H9 (cell line): ENCODE data around the gene GLB1L2. TPM values are rescaled to one million over a fixed set of nuclear protein-coding genes. Genes with fewer than 3 reads are reported as not detected.

Experiments
- DNase-seq: peaks from one replicate; pipeline ENCODE4 v3.0.0-alpha.2; 2017
- H2AFZ ChIP-seq: one replicate; pipeline ENCODE4 v1.6.1; 2013; ENCODE audit warnings: mild to moderate bottlenecking, low read length, control low read depth, moderate library complexity
- H2AK5ac ChIP-seq: 2 replicates; pipeline ENCODE4 v1.6.1; 2013; ENCODE audit warnings: low read length, control low read depth, mixed read lengths; ENCODE audit not compliant: insufficient read length
- H2BK120ac ChIP-seq: one replicate; pipeline ENCODE4 v1.6.1; 2013; ENCODE audit warnings: low read depth, mild to moderate bottlenecking, low read length, control low read depth, inconsistent platforms; ENCODE audit not compliant: poor library complexity, severe bottlenecking
- H2BK12ac ChIP-seq: 2 replicates; pipeline ENCODE4 v1.6.1; 2013; ENCODE audit warnings: low read length, control low read depth, mixed read lengths, low read depth; ENCODE audit not compliant: insufficient read length
- H2BK15ac ChIP-seq: 2 replicates; pipeline ENCODE4 v1.6.1; 2013; ENCODE audit warnings: low read depth, low read length, control low read depth
- H2BK20ac ChIP-seq: one replicate; pipeline ENCODE4 v1.6.1; 2013; ENCODE audit warnings: low read depth, mild to moderate bottlenecking, low read length, control low read depth, inconsistent platforms; ENCODE audit not compliant: poor library complexity, severe bottlenecking
- H2BK5ac ChIP-seq: 2 replicates; pipeline ENCODE4 v1.6.1; 2013; ENCODE audit warnings: low read length, control low read depth, mixed read lengths; ENCODE audit not compliant: insufficient read length
- H3K14ac ChIP-seq: 2 replicates; pipeline ENCODE4 v1.6.1; 2013; ENCODE audit warnings: low read length, control low read depth; ENCODE audit not compliant: insufficient read depth
- H3K18ac ChIP-seq: 2 replicates; pipeline ENCODE4 v1.6.1; 2013; ENCODE audit warnings: low read depth, mild to moderate bottlenecking, mixed read lengths, low read length, control low read depth; ENCODE audit not compliant: insufficient read length
- H3K23ac ChIP-seq: 2 replicates; pipeline ENCODE4 v1.6.1; 2013; ENCODE audit warnings: low read length, control low read depth, mixed read lengths, low read depth; ENCODE audit not compliant: insufficient read length
- H3K23me2 ChIP-seq: 2 replicates; pipeline ENCODE4 v1.6.1; 2013; ENCODE audit warnings: low read depth, mild to moderate bottlenecking, mixed read lengths, low read length, control low read depth; ENCODE audit not compliant: insufficient read length, poor library complexity, severe bottlenecking
- H3K27ac ChIP-seq: 2 replicates; pipeline ENCODE4 v1.5.1; 2013; ENCODE audit warnings: low read length, control low read depth, mixed read lengths, low read depth; ENCODE audit not compliant: insufficient read length
- H3K27me3 ChIP-seq: 2 replicates; pipeline ENCODE4 v1.6.1; 2013; ENCODE audit warnings: low read length, control low read depth, inconsistent platforms; ENCODE audit not compliant: insufficient read depth
- H3K4ac ChIP-seq: 2 replicates; pipeline ENCODE4 v1.6.1; 2013; ENCODE audit warnings: low read depth, mild to moderate bottlenecking, control low read depth, inconsistent platforms, low read length, moderate library complexity
- H3K4me1 ChIP-seq: 2 replicates; pipeline ENCODE4 v1.6.1; 2013; ENCODE audit warnings: low read length, control low read depth, inconsistent platforms; ENCODE audit not compliant: insufficient read depth
- H3K4me2 ChIP-seq: 2 replicates; pipeline ENCODE4 v1.6.1; 2013; ENCODE audit warnings: low read length, control low read depth, mixed read lengths; ENCODE audit not compliant: insufficient read length, insufficient read depth
- H3K56ac ChIP-seq: 2 replicates; pipeline ENCODE4 v1.6.1; 2013; ENCODE audit warnings: low read depth, mild to moderate bottlenecking, mixed read lengths, low read length, control low read depth; ENCODE audit not compliant: insufficient read length
- H3K79me1 ChIP-seq: 2 replicates; pipeline ENCODE4 v1.6.1; 2013; ENCODE audit warnings: low read depth, mild to moderate bottlenecking, moderate library complexity, low read length, control low read depth, inconsistent platforms; ENCODE audit not compliant: insufficient read depth, poor library complexity, severe bottlenecking
- H3K79me2 ChIP-seq: 2 replicates; pipeline ENCODE4 v1.6.1; 2013; ENCODE audit warnings: low read length, control low read depth, inconsistent platforms; ENCODE audit not compliant: insufficient read depth
- H3K9ac ChIP-seq: 2 replicates; pipeline ENCODE4 v1.6.1; 2013; ENCODE audit warnings: low read length, control low read depth, mixed read lengths; ENCODE audit not compliant: insufficient read length; ENCODE audit errors: extremely low read depth
- H3K9me3 ChIP-seq: one replicate; pipeline ENCODE4 v1.6.1; 2013; ENCODE audit warnings: low read depth, low read length, inconsistent platforms; ENCODE audit not compliant: control insufficient read depth
- H3T11ph ChIP-seq: one replicate; pipeline ENCODE4 v1.6.1; 2013; ENCODE audit warnings: mild to moderate bottlenecking, low read length, control low read depth, inconsistent platforms
- H4K20me1 ChIP-seq: one replicate; pipeline ENCODE4 v1.6.1; 2013; ENCODE audit not compliant: control insufficient read depth, insufficient read length, insufficient read depth
- H4K5ac ChIP-seq: 2 replicates; pipeline ENCODE4 v1.6.1; 2013; ENCODE audit warnings: low read depth, mild to moderate bottlenecking, mixed read lengths, low read length, control low read depth; ENCODE audit not compliant: insufficient read length
- H4K8ac ChIP-seq: replicated peaks from 2 replicates; pipeline ENCODE4 v1.6.1; 2013; ENCODE audit warnings: low read length, control low read depth, mixed read lengths, low read depth; ENCODE audit not compliant: insufficient read length
- H4K91ac ChIP-seq: 2 replicates; pipeline ENCODE4 v1.6.1; 2013; ENCODE audit warnings: low read depth, mild to moderate bottlenecking, moderate library complexity, mixed read lengths, low read length, control low read depth; ENCODE audit not compliant: insufficient read length
- H3K27ac Mint-ChIP-seq, 3 experiments: 2 replicates in 2 of 3; 3 replicates in 1 of 3; pipeline ENCODE4 v1.8.0; 2020 to 2021; ENCODE audit warnings: mixed read lengths in 3 of 3, mild to moderate bottlenecking in 1 of 3, moderate library complexity in 1 of 3
- H3K27me3 Mint-ChIP-seq: 2 replicates; pipeline ENCODE4 v1.8.0; 2021; ENCODE audit warnings: low read depth, mild to moderate bottlenecking, moderate library complexity, mixed read lengths
- H3K36me3 Mint-ChIP-seq, 3 experiments: 2 replicates in 2 of 3; 3 replicates in 1 of 3; pipeline ENCODE4 v1.8.0; 2020 to 2021; ENCODE audit warnings: low read depth in 3 of 3, mixed read lengths in 3 of 3; ENCODE audit not compliant: insufficient read depth in 1 of 3
- H3K4me1 Mint-ChIP-seq, 2 experiments: 2 replicates each; pipeline ENCODE4 v1.8.0; 2020; ENCODE audit warnings: mixed read lengths in 2 of 2
- H3K4me3 Mint-ChIP-seq, 2 experiments: 2 replicates in 1 of 2; 3 replicates in 1 of 2; pipeline ENCODE4 v1.8.0; 2020 to 2021; ENCODE audit warnings: mild to moderate bottlenecking in 2 of 2, mixed read lengths in 2 of 2, moderate library complexity in 1 of 2
- H3K9me3 Mint-ChIP-seq, 2 experiments: 2 replicates in 1 of 2; 3 replicates in 1 of 2; pipeline ENCODE4 v1.8.0; 2020; ENCODE audit warnings: mild to moderate bottlenecking in 2 of 2, mixed read lengths in 2 of 2, moderate library complexity in 1 of 2
- WGBS: extraction: QIAGEN DNeasy Blood & Tissue Kit; methylation state at CpG from one replicate; pipeline ENCODE4 v1.1.7; 2013; ENCODE audit warnings: missing lambda C conversion rate, low lambda C conversion rate, mixed read lengths; ENCODE audit not compliant: insufficient read length; ENCODE audit errors: extremely low coverage; 5-methylcytosine and 5-hydroxymethylcytosine counted together
- total RNA-seq: library from RNA; stranded (reverse); gene quantifications from 2 replicates; pipeline ENCODE4 v1.2.1, GENCODE V29; 2021
- TF ChIP-seq, protein P1 (sequence below): fragments of 200-600 bp; sonication (generic); conservative IDR thresholded peaks from 3 replicates; pipeline ENCODE4 v1.8.0; 2021; ENCODE audit warnings: antibody characterized with exemption, mild to moderate bottlenecking

The GLB1L2 gene
- total RNA-seq, 1 experiment from 2014 or later = 2.4 TPM

DNA sequence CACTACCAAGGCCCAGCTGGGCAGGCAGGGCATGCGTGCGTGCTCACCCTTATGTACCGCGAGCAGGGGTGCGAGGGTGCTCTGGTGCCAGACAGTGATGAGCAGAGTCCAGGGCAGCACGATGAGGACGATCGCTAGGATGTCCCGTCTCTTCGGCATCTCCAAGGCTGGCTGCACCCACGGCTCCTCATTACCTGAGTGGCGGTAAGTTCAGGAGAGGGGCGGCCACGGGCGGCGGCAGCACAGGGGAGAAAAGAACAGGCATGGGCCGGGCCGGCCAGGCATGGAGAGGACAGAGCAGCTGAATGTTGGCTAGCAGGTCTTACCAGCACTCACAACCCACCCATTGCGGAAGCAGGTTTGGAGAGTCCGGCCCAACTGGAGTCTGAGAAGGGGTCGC lies 55.7 kb downstream of the GLB1L2 start:
- no peak overlapping the region for H2BK12ac ChIP-seq
- H2BK15ac ChIP-seq = no peak overlapping the region
- H3K27me3 Mint-ChIP-seq = no peaks in the 10 kb centered on the region
- no peaks in the 10 kb centered on the region for H3K79me1 ChIP-seq
- no peaks in the 10 kb centered on the region for H3K4me1 ChIP-seq
- H3K14ac ChIP-seq = no peak overlapping the region
- H3K9me3 Mint-ChIP-seq = no peaks in the 10 kb centered on the region; a peak in 1 of 5 replicates
- H3K4me3 Mint-ChIP-seq = no peak overlapping the region
- TF ChIP-seq, protein P1, sequence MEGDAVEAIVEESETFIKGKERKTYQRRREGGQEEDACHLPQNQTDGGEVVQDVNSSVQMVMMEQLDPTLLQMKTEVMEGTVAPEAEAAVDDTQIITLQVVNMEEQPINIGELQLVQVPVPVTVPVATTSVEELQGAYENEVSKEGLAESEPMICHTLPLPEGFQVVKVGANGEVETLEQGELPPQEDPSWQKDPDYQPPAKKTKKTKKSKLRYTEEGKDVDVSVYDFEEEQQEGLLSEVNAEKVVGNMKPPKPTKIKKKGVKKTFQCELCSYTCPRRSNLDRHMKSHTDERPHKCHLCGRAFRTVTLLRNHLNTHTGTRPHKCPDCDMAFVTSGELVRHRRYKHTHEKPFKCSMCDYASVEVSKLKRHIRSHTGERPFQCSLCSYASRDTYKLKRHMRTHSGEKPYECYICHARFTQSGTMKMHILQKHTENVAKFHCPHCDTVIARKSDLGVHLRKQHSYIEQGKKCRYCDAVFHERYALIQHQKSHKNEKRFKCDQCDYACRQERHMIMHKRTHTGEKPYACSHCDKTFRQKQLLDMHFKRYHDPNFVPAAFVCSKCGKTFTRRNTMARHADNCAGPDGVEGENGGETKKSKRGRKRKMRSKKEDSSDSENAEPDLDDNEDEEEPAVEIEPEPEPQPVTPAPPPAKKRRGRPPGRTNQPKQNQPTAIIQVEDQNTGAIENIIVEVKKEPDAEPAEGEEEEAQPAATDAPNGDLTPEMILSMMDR = no peak
- H3K36me3 Mint-ChIP-seq = peaks cover 4 to 16% (median 8%) of the 10 kb centered on the region in 3 experiments; a peak in 5 of 7 replicates
- H3K23me2 ChIP-seq = no peaks in the 10 kb centered on the region
- no peaks in the 10 kb centered on the region for H3K9me3 ChIP-seq
- no peak overlapping the region for H2AFZ ChIP-seq
- H4K20me1 ChIP-seq = no peaks in the 10 kb centered on the region
- H3K18ac ChIP-seq = no peak overlapping the region
- no peak overlapping the region for H2BK5ac ChIP-seq
- H4K5ac ChIP-seq = no peak overlapping the region
- no peak for DNase-seq
- H3K4me1 Mint-ChIP-seq = peaks cover 9 to 10% of the 10 kb centered on the region in 2 experiments
- H3K27ac Mint-ChIP-seq = peak overlapping the region in 2 of 3 experiments; percentile 5; a peak in 2 of 7 replicates
- H3K27me3 ChIP-seq = no peaks in the 10 kb centered on the region
- no peak overlapping the region for H3T11ph ChIP-seq
- H3K56ac ChIP-seq = no peak overlapping the region
- no peak overlapping the region for H4K8ac ChIP-seq
- H3K4ac ChIP-seq = no peak overlapping the region
- no peak overlapping the region for H3K23ac ChIP-seq
- WGBS = no CpG with 5 or more reads among the region's 21 CpGs
- no peak overlapping the region for H2AK5ac ChIP-seq
- no peaks in the 10 kb centered on the region for H3K79me2 ChIP-seq
- H2BK20ac ChIP-seq = no peak overlapping the region
- no peak overlapping the region for H4K91ac ChIP-seq
- no peak overlapping the region for H2BK120ac ChIP-seq
- H3K9ac ChIP-seq = no peak overlapping the region
- H3K27ac ChIP-seq = no peak overlapping the region
- H3K4me2 ChIP-seq = no peak overlapping the region
